Measurements from ENCODE around the gene HNRNPA3. TPM values are rescaled to one million over a fixed set of nuclear protein-coding genes. Genes with fewer than 3 reads are reported as not detected.

The HNRNPA3 gene
- total and polyA plus RNA-seq, 2 of the 13 experiments (the other 11 are each of a cell fraction or from before 2014, with no cell fraction given) = 73.3 to 97.7 TPM

DNA sequence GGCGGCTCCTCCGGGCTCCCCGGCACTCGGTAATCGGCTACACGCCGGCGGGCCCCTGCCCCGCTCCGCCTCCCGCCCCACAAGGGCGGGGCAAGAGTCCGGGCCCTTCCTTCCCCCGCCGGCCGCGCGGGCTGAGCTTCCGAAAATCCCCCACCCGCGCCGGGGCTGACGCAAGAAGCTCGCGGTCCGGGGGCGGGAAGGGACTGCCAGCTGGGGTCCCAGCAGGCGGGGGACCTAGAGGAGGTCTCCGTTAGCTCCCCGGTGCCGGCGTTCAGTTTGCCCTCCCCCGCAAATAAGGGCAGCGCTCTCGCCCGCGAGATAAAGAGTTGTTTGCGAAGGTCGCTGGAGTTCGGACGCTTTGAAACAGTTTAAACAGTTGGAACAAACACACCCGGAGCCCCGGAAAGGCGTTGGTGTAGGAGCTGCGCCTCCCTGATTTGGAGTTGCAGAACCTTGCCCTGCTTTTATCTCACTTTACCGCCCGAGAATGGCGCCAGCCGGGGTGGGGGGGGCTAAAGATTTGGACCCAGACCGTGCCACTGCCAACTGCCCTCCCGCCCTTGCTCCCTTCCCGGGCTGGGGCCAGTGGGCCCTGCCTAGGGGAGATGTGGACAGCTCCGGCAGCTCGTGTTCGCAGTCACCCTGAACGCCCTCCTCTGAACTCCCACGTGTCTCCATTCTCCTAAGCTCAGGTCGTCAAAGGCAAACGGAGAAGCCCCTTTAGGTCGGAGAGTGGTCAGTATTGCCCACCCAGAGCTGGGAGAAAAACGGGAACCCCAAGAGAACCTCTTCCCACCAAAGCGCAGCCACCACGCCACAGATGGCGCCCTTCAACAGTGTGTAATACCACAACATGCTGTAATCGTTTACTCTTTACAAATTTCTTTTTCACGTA lies 52.3 kb downstream of the HNRNPA3 start, which contains the start of gene NFE2L2 (continued):
- TF ChIP-seq GATA4 (IDR thresholded peaks at IDR 0.05; ENCODE audit: borderline replicate concordance, low read depth) (peak; percentile 90; the same call in 1 of the 2 replicates), ZNF225 (CRISPR knock-in tag; IDR thresholded peaks at IDR 0.05) (no peak; the same call in 1 of the 2 replicates), IRX3 (CRISPR knock-in tag; IDR thresholded peaks at IDR 0.05; ENCODE audit: borderline replicate concordance, low read depth) (peak; percentile 45; the same call in 1 of the 2 replicates), MAFG (CRISPR knock-in tag; IDR thresholded peaks at IDR 0.05) (no peak), NBN (conservative IDR thresholded peaks at IDR 0.05) (no peak), PHF8 (CRISPR knock-in tag; IDR thresholded peaks at IDR 0.05) (no peak), ZNF138 (CRISPR knock-in tag; IDR thresholded peaks at IDR 0.05; ENCODE audit: low read depth) (no peak), BCL6 (CRISPR knock-in tag; IDR thresholded peaks at IDR 0.05) (peak; percentile 80), IKZF1 (IDR thresholded peaks at IDR 0.05) (no peak), ZNF460 (CRISPR knock-in tag; IDR thresholded peaks at IDR 0.05; ENCODE audit: borderline replicate concordance) (no peak; the same call in 1 of the 2 replicates), ERF (CRISPR knock-in tag; IDR thresholded peaks at IDR 0.05) (no peak; the same call in none of the 2 replicates), ZNF766 (CRISPR knock-in tag; IDR thresholded peaks at IDR 0.05; ENCODE audit: borderline replicate concordance) (peak; percentile 90), RORA (CRISPR knock-in tag; IDR thresholded peaks at IDR 0.05) (no peak), ZNF33B (CRISPR knock-in tag; IDR thresholded peaks at IDR 0.05) (0 out of 2 replicates have a peak, but pooled peaks have one; percentile 24), ELF1 (CRISPR knock-in tag; IDR thresholded peaks at IDR 0.05) (peak; percentile 47; the same call in 1 of the 2 replicates), JUN (CRISPR knock-in tag; IDR thresholded peaks at IDR 0.05) (0 out of 2 replicates have a peak, but pooled peaks have one; percentile 68), MEIS2 (CRISPR knock-in tag; IDR thresholded peaks at IDR 0.05) (peak; percentile 68), POLR2AphosphoS5 (IDR thresholded peaks at IDR 0.05; ENCODE audit: low read depth, low read length) (peak; percentile 59)
- TF ChIP-seq, protein P1, sequence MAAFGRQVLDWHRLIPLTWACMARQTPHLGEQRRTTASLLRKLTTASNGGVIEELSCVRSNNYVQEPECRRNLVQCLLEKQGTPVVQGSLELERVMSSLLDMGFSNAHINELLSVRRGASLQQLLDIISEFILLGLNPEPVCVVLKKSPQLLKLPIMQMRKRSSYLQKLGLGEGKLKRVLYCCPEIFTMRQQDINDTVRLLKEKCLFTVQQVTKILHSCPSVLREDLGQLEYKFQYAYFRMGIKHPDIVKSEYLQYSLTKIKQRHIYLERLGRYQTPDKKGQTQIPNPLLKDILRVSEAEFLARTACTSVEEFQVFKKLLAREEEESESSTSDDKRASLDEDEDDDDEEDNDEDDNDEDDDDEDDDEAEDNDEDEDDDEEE (CRISPR knock-in tag; IDR thresholded peaks at IDR 0.05) = no peak
- TF ChIP-seq, protein P2, sequence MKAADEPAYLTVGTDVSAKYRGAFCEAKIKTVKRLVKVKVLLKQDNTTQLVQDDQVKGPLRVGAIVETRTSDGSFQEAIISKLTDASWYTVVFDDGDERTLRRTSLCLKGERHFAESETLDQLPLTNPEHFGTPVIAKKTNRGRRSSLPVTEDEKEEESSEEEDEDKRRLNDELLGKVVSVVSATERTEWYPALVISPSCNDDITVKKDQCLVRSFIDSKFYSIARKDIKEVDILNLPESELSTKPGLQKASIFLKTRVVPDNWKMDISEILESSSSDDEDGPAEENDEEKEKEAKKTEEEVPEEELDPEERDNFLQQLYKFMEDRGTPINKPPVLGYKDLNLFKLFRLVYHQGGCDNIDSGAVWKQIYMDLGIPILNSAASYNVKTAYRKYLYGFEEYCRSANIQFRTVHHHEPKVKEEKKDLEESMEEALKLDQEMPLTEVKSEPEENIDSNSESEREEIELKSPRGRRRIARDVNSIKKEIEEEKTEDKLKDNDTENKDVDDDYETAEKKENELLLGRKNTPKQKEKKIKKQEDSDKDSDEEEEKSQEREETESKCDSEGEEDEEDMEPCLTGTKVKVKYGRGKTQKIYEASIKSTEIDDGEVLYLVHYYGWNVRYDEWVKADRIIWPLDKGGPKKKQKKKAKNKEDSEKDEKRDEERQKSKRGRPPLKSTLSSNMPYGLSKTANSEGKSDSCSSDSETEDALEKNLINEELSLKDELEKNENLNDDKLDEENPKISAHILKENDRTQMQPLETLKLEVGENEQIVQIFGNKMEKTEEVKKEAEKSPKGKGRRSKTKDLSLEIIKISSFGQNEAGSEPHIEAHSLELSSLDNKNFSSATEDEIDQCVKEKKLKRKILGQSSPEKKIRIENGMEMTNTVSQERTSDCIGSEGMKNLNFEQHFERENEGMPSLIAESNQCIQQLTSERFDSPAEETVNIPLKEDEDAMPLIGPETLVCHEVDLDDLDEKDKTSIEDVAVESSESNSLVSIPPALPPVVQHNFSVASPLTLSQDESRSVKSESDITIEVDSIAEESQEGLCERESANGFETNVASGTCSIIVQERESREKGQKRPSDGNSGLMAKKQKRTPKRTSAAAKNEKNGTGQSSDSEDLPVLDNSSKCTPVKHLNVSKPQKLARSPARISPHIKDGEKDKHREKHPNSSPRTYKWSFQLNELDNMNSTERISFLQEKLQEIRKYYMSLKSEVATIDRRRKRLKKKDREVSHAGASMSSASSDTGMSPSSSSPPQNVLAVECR (CRISPR knock-in tag; IDR thresholded peaks at IDR 0.05; ENCODE audit: borderline replicate concordance) = peak; percentile 89; the same call in 1 of the 2 replicates
- TF ChIP-seq, protein P3, sequence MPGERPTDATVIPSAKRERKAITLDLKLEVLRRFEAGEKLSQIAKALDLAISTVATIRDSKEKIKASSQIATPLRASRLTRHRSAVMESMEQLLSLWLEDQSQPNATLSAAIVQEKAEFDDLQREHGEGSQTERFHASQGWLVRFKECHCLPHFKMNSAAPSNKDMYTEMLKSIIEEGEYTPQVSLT (CRISPR knock-in tag; IDR thresholded peaks at IDR 0.05; ENCODE audit: borderline replicate concordance, low read depth) = 0 out of 2 replicates have a peak, but pooled peaks have one; percentile 91
- TF ChIP-seq, protein P4, sequence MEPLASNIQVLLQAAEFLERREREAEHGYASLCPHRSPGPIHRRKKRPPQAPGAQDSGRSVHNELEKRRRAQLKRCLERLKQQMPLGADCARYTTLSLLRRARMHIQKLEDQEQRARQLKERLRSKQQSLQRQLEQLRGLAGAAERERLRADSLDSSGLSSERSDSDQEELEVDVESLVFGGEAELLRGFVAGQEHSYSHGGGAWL (CRISPR knock-in tag; IDR thresholded peaks at IDR 0.05) = peak; percentile 54; the same call in 1 of the 2 replicates
- TF ChIP-seq, protein P5, sequence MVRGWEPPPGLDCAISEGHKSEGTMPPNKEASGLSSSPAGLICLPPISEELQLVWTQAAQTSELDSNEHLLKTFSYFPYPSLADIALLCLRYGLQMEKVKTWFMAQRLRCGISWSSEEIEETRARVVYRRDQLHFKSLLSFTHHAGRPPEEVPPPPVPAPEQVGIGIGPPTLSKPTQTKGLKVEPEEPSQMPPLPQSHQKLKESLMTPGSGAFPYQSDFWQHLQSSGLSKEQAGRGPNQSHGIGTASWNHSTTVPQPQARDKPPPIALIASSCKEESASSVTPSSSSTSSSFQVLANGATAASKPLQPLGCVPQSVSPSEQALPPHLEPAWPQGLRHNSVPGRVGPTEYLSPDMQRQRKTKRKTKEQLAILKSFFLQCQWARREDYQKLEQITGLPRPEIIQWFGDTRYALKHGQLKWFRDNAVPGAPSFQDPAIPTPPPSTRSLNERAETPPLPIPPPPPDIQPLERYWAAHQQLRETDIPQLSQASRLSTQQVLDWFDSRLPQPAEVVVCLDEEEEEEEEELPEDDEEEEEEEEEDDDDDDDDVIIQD (CRISPR knock-in tag; IDR thresholded peaks at IDR 0.05; ENCODE audit: low read depth) = peak; percentile 38; the same call in 1 of the 2 replicates

Data from HepG2 (cell line).